ENCODE results near the gene USF1. TPM values are rescaled to one million over a fixed set of nuclear protein-coding genes. Genes with fewer than 3 reads are reported as not detected.

USF1 gene
- polyA plus RNA-seq, 1 of the 3 experiments (the other 2 are of a cell fraction): 43.1 TPM

DNA sequence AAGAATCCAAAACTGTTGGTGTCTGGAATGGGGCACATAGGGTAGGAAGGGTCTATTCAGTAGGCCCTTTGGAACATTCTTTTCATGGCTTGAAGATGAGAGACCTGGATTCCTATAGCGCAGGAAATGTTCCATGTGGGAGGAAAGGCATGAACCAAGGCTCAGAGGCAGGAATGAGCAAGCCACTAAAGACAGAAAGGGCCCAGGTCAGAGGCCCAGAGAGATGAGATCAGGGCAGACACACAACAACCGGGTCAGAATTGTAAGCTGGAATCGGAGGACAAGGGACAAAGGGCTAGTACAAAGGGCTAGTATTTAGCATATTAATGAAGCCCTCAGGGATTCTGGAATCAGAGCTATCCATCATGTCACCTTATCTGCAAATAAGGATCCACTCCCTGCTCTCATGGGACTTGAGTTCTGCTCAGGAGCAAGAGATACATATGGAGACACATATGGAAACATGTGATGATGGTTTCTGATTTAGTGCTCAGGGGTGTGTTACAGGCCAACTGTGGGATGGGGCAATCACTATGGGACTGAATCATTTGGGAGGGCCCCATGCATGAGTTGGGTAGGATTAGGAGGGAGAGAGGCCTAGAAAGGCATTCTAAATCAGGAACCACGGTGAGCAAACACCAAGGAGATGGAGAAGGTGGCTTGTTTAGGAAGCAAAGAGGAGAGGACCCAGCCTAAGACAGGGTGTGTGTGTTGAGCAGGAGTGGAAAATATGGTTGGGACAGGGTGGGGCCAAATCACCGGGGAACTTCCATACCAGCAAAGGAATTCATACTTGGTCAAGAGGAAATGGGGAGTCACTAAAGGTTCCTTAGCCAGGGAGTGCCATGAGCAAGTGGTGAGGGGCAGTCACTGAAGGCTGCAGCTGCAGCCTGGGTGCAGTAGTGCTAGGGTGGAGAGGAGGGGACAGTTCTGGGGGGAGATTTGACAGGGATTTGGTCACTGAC, 34.9 kb upstream of the USF1 start:
- Histone ChIP-seq H2AFZ (ENCODE audit: low read depth) (no peak overlapping the region), H3F3A (replicated peaks; ENCODE audit: insufficient read depth) (no peaks in the 10 kb centered on the region), H3K9me3 (no peaks in the 10 kb centered on the region), H3K9ac (no peak overlapping the region), H3K27ac (ENCODE audit: low read depth in 2 of 2, low read length in 1 of 2) (no peak overlapping the region), H3K27me3 (ENCODE audit: insufficient read depth) (no peaks in the 10 kb centered on the region), H3K79me2 (ENCODE audit: insufficient read depth) (no peaks in the 10 kb centered on the region), H3K4me1 (ENCODE audit: control insufficient read depth in 1 of 2, insufficient read depth in 2 of 2, low read depth in 1 of 2, low read length in 1 of 2) (peaks cover 8 to 13% of the 10 kb centered on the region in 2 experiments; a peak in 2 of 4 replicates), H3K4me2 (no peak overlapping the region), H4K20me1 (ENCODE audit: insufficient read depth) (no peaks in the 10 kb centered on the region), H3K9me2 (no peaks in the 10 kb centered on the region), H3K36me3 (replicated peaks in 1 of 2; ENCODE audit: control insufficient read depth in 1 of 2, insufficient read depth in 2 of 2, low read length in 1 of 2) (no peaks in the 10 kb centered on the region), H3K4me3 (ENCODE audit: low read depth in 2 of 2, low read length in 1 of 2) (no peak overlapping the region)
- WGBS (ENCODE audit: low lambda C conversion rate): 49% methylated on average over 5 of the region's 5 CpGs
- no peak for DNase-seq
- POLR2A ChIA-PET: no interaction called here
- CTCF ChIA-PET: interaction anchor here (0.7 to 22.7 kb wide), 4 partner anchors 9 to 85 kb away, joined by 3 to 198 read pairs (median 6); partner anchors contain the start of genes KLHDC9 and NECTIN4
- TF ChIP-seq MXI1 (IDR thresholded peaks at IDR 0.05; ENCODE audit: low read depth, low read length) (no peak), RXRA (IDR thresholded peaks at IDR 0.05; ENCODE audit: borderline replicate concordance, low read depth) (no peak), TCF12 (IDR thresholded peaks at IDR 0.05) (no peak), EP300 (IDR thresholded peaks at IDR 0.05; ENCODE audit: borderline replicate concordance in 1 of 2, low read depth in 1 of 2, low read length in 1 of 2) (no peak), YY1 (IDR thresholded peaks at IDR 0.05; ENCODE audit: low read depth) (no peak), NFIC (IDR thresholded peaks at IDR 0.05; ENCODE audit: borderline replicate concordance) (no peak), FOXJ3 (CRISPR knock-in tag; IDR thresholded peaks at IDR 0.05) (no peak), RFX5 (IDR thresholded peaks at IDR 0.05; ENCODE audit: low read length) (no peak), CHD2 (IDR thresholded peaks at IDR 0.05; ENCODE audit: low read length, partially characterized antibody) (no peak), EZH2phosphoT487 (IDR thresholded peaks at IDR 0.05; ENCODE audit: borderline replicate concordance, low read depth) (no peak), ELF1 (IDR thresholded peaks at IDR 0.05) (no peak), GABPA (IDR thresholded peaks at IDR 0.05; ENCODE audit: low read depth) (no peak), TEAD4 (IDR thresholded peaks at IDR 0.05; ENCODE audit: borderline replicate concordance, insufficient read depth) (no peak), JUND (IDR thresholded peaks at IDR 0.05) (no peak), MEF2A (IDR thresholded peaks at IDR 0.05; ENCODE audit: borderline replicate concordance, low read depth) (no peak)
- TF ChIP-seq, protein P1, sequence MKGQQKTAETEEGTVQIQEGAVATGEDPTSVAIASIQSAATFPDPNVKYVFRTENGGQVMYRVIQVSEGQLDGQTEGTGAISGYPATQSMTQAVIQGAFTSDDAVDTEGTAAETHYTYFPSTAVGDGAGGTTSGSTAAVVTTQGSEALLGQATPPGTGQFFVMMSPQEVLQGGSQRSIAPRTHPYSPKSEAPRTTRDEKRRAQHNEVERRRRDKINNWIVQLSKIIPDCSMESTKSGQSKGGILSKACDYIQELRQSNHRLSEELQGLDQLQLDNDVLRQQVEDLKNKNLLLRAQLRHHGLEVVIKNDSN (IDR thresholded peaks at IDR 0.05; ENCODE audit: borderline replicate concordance, low read depth): no peak
- TF ChIP-seq, protein P2, sequence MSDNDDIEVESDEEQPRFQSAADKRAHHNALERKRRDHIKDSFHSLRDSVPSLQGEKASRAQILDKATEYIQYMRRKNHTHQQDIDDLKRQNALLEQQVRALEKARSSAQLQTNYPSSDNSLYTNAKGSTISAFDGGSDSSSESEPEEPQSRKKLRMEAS (IDR thresholded peaks at IDR 0.05; ENCODE audit: low read depth): no peak
- TF ChIP-seq, protein P3, sequence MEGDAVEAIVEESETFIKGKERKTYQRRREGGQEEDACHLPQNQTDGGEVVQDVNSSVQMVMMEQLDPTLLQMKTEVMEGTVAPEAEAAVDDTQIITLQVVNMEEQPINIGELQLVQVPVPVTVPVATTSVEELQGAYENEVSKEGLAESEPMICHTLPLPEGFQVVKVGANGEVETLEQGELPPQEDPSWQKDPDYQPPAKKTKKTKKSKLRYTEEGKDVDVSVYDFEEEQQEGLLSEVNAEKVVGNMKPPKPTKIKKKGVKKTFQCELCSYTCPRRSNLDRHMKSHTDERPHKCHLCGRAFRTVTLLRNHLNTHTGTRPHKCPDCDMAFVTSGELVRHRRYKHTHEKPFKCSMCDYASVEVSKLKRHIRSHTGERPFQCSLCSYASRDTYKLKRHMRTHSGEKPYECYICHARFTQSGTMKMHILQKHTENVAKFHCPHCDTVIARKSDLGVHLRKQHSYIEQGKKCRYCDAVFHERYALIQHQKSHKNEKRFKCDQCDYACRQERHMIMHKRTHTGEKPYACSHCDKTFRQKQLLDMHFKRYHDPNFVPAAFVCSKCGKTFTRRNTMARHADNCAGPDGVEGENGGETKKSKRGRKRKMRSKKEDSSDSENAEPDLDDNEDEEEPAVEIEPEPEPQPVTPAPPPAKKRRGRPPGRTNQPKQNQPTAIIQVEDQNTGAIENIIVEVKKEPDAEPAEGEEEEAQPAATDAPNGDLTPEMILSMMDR (IDR thresholded peaks at IDR 0.05): no peak
- TF ChIP-seq, protein P4, sequence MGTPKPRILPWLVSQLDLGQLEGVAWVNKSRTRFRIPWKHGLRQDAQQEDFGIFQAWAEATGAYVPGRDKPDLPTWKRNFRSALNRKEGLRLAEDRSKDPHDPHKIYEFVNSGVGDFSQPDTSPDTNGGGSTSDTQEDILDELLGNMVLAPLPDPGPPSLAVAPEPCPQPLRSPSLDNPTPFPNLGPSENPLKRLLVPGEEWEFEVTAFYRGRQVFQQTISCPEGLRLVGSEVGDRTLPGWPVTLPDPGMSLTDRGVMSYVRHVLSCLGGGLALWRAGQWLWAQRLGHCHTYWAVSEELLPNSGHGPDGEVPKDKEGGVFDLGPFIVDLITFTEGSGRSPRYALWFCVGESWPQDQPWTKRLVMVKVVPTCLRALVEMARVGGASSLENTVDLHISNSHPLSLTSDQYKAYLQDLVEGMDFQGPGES (IDR thresholded peaks at IDR 0.05; ENCODE audit: low read depth, low read length): no peak
